Lung (tissue), 12 donors: ENCODE measurements around the gene CMTM7. TPM values are rescaled to one million over a fixed set of nuclear protein-coding genes. Genes with fewer than 3 reads are reported as not detected.
"Not testable (repeated sequence)": the region's sequence is repeated elsewhere in the genome, so short reads cannot be mapped to it uniquely, and the experiment has no call there.

Experiments
- ATAC-seq: fragments of 200-7000 bp; cut with Tn5 transposase; one replicate; pipeline ENCODE4 v1.9.1; 2020; ENCODE audit warnings: moderate number of reproducible peaks; ENCODE audit not compliant: insufficient read depth, low FRiP score
- DNase-seq, 3 donors: peaks; one replicate each; pipeline ENCODE4 v3.0.0-alpha.2; 2013 to 2017
- H3K27ac ChIP-seq, 2 donors: one replicate each; pipeline ENCODE4 v1.5.1; 2013; ENCODE audit warnings: mild to moderate bottlenecking in 2 of 2, moderate library complexity in 2 of 2, control low read depth in 1 of 2, inconsistent platforms in 1 of 2, low read depth in 1 of 2, low read length in 1 of 2
- H3K27me3 ChIP-seq, 3 donors: one replicate each; pipeline ENCODE4 v1.5.1; 2013; ENCODE audit warnings: low read length in 2 of 3; ENCODE audit not compliant: control insufficient read depth in 3 of 3, insufficient read depth in 3 of 3
- H3K36me3 ChIP-seq, 4 donors: one replicate each; pipeline ENCODE4 v1.5.1; 2013; ENCODE audit warnings: low read length in 4 of 4, mild to moderate bottlenecking in 1 of 4, moderate library complexity in 1 of 4; ENCODE audit not compliant: control insufficient read depth in 4 of 4, insufficient read depth in 4 of 4
- H3K4me1 ChIP-seq, 5 donors: one replicate each; pipeline ENCODE4 v1.5.1; 2013; ENCODE audit warnings: low read length in 5 of 5, mild to moderate bottlenecking in 2 of 5, moderate library complexity in 1 of 5; ENCODE audit not compliant: control insufficient read depth in 5 of 5, insufficient read depth in 5 of 5
- H3K4me3 ChIP-seq: one replicate; pipeline ENCODE4 v1.5.1; 2013; ENCODE audit warnings: mild to moderate bottlenecking, control low read depth, moderate library complexity
- H3K9ac ChIP-seq, 2 donors: one replicate each; pipeline ENCODE4 v1.5.1; 2013; ENCODE audit warnings: low read length in 2 of 2, control low read depth in 1 of 2; ENCODE audit not compliant: insufficient read depth in 1 of 2
- H3K9me3 ChIP-seq, 4 donors: one replicate each; pipeline ENCODE4 v1.5.1; 2013; ENCODE audit warnings: low read length in 3 of 4, mild to moderate bottlenecking in 1 of 4, moderate library complexity in 1 of 4; ENCODE audit not compliant: control insufficient read depth in 4 of 4, insufficient read depth in 3 of 4
- WGBS, 2 donors: extraction: QIAGEN DNeasy Blood & Tissue Kit; methylation state at CpG; one replicate each; pipeline ENCODE4 v1.1.7; 2013; 5-methylcytosine and 5-hydroxymethylcytosine counted together
- polyA plus RNA-seq, 2 donors: library from polyadenylated mRNA; stranded (reverse); fragments of 200-250 nt; gene quantifications; one replicate each; pipeline ENCODE4 v1.2.1, GENCODE V29; 2013
- total RNA-seq, 2 donors: library from RNA; depleted of rRNA in 1 of 2; stranded (reverse); fragments of >200 nt in 1 of 2; gene quantifications; one replicate each; pipeline ENCODE4 v1.2.1, GENCODE V29; 2014 to 2021
- TF ChIP-seq, protein P1 (sequence below): IDR thresholded peaks from 2 replicates; pipeline ENCODE4 v1.5.1; 2012; ENCODE audit warnings: mild to moderate bottlenecking; ENCODE audit errors: control extremely low read depth, extremely low read depth
- donor health status: control.
- donor health status: control.
- donor health status: Bipolar disorder and iron deficiency.
- donor health status: healthy.
- donor health status: DM: yes; HTN: yes; CAD: no.

CMTM7 gene
- total and polyA plus RNA-seq, 4 donors: 33.1 to 46.8 (median 43.8) TPM

DNA sequence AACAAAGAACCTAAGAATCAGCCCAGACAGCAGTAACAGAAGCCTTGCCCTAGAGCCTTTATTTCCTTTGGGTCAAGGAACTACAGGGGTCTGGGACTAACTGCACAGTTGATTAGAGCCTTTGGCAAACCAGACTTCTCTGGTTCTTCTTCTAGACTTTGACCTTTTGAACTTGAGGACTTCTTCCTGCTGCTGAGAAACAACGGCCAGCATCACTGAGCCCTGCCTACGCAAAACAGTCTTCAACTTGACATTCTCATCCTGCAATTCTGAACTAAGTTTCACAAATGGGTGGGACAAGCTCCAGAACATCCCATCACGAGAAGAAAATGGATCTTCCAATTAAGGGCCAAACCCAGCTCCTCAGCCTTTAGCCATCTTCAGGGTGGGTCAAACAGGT is 79.6 kb downstream of the CMTM7 start:
- H3K4me1 ChIP-seq: peaks cover 0 to 9% (median 0%) of the 10 kb centered on the region in 5 donors
- 72 to 79% methylated on average over 3 of the region's 3 CpGs for WGBS, 2 donors
- no peak for ATAC-seq

DNA sequence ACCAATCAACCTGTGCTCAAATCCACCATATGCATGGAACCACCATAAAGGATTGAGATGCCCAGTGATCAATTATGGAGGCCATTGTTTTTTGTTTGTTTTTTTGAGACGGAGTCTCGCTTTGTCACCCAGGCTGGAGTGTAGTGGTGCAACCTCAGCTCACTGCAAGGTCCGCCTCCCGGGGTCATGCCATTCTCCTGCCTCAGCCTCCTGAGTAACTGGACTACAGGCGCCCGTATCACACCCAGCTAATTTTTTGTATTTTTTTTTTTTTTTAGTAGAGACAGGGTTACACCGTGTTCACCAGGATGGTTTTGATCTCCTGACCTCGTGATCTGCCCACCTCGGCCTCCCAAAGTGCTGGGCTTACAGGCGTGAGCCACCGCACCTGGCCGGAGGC is 80.5 kb downstream of the CMTM7 start:
- not testable (repeated sequence) for H3K27ac ChIP-seq, H3K9ac ChIP-seq, ATAC-seq, DNase-seq, H3K9me3 ChIP-seq, H3K4me3 ChIP-seq, H3K36me3 ChIP-seq, H3K27me3 ChIP-seq
- 94 to 95% methylated on average over 12 of the region's 12 CpGs for WGBS, 2 donors
- peaks cover 0 to 10% (median 0%) of the 10 kb centered on the region in 5 donors for H3K4me1 ChIP-seq

More for the DNA sequence above, 79.6 kb downstream of the CMTM7 start:
- Histone ChIP-seq H3K9ac (no peak overlapping the region), H3K4me3 (no peak overlapping the region), H3K27ac (no peak overlapping the region), H3K9me3 (no peaks in the 10 kb centered on the region), H3K27me3 (no peaks in the 10 kb centered on the region), H3K36me3 (peaks cover 0 to 10% (median 4%) of the 10 kb centered on the region in 4 donors)
- TF ChIP-seq, protein P1, sequence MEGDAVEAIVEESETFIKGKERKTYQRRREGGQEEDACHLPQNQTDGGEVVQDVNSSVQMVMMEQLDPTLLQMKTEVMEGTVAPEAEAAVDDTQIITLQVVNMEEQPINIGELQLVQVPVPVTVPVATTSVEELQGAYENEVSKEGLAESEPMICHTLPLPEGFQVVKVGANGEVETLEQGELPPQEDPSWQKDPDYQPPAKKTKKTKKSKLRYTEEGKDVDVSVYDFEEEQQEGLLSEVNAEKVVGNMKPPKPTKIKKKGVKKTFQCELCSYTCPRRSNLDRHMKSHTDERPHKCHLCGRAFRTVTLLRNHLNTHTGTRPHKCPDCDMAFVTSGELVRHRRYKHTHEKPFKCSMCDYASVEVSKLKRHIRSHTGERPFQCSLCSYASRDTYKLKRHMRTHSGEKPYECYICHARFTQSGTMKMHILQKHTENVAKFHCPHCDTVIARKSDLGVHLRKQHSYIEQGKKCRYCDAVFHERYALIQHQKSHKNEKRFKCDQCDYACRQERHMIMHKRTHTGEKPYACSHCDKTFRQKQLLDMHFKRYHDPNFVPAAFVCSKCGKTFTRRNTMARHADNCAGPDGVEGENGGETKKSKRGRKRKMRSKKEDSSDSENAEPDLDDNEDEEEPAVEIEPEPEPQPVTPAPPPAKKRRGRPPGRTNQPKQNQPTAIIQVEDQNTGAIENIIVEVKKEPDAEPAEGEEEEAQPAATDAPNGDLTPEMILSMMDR: no peak
- no peak for DNase-seq

DNA sequence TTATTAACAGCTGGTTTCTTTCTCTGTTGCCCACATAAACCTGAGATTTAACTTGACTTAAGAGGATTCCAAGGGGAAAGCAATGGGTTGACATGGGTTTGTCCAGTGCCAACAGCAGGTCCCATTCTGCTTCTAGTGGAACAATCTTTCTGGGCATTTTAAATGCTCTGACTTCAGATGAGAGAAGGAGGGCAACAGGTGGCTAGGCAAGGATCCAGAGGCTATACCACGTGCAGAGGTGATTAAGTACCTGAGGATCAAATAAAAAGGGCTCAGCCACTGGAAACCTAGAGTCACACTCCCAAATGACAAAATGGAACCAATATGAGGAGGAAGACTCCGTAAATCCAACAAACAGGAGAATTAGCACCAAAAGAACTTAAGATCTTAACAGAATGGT is 82.5 kb downstream of the CMTM7 start:
- Histone ChIP-seq H3K27ac (no peak overlapping the region), H3K36me3 (peaks cover 0 to 5% (median 2%) of the 10 kb centered on the region in 4 donors), H3K9ac (no peak overlapping the region), H3K4me3 (no peak overlapping the region), H3K27me3 (no peaks in the 10 kb centered on the region), H3K9me3 (no peaks in the 10 kb centered on the region), H3K4me1 (peaks cover 0 to 9% (median 0%) of the 10 kb centered on the region in 5 donors)
- TF ChIP-seq, protein P1: no peak
- 94 to 98% methylated on average over 2 of the region's 2 CpGs for WGBS, 2 donors
- no peak for DNase-seq
- ATAC-seq: no peak

DNA sequence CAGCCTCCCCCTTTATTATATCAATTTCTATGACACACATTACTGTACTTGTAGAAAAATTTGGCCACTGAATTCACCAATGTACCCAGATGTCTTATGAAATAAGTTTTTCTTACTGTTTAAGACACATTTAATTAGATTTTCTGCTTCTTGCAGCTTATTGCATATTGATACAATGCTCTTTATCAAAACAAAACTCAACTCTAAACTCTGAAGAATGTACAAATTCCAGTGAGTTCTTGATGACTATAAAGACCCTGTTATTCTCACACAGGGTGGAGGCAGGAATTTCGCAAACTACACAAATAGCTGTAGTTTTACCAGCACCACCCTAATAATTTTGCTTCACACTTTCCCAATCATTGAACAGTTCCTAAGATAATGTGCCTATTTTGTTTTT is 89.0 kb downstream of the CMTM7 start:
- no peaks in the 10 kb centered on the region for H3K9me3 ChIP-seq
- peaks cover 0 to 3% (median 0%) of the 10 kb centered on the region in 5 donors for H3K4me1 ChIP-seq
- DNase-seq (no peak), ATAC-seq (no peak)
- H3K4me3 ChIP-seq: no peak overlapping the region
- no peak overlapping the region for H3K27ac ChIP-seq
- 97 to 98% methylated on average over 1 of the region's 1 CpG for WGBS, 2 donors
- H3K9ac ChIP-seq: no peak overlapping the region
- H3K36me3 ChIP-seq: peaks cover 5 to 13% (median 9%) of the 10 kb centered on the region in 4 donors
- no peaks in the 10 kb centered on the region for H3K27me3 ChIP-seq
- TF ChIP-seq, protein P1: no peak
